ENCODE results near the gene TMED5.

- TF ChIP-seq CTCF (IDR thresholded peaks at IDR 0.05) (no peak), POLR2A (IDR thresholded peaks at IDR 0.05) (no peak)
Measured at GRCh38 chr1:93219443-93219842, 39.2 kb upstream of the TMED5 start.
